ENCODE measurements around the gene FANCI. TPM values are rescaled to one million over a fixed set of nuclear protein-coding genes. Genes with fewer than 3 reads are reported as not detected.

Gene FANCI
- total and polyA plus RNA-seq, 4 donors, result 17.2 to 22.5 (median 20.8) TPM

GRCh38 chr15:89334510-89335297 is 90.9 kb downstream of the FANCI start, which contains the start of gene POLG:
POLG (minus strand) TSS chr15:89334824; CDS start chr15:89333754, 1,070 bp downstream.
- Histone ChIP-seq H3K4me1 (ENCODE audit: control insufficient read depth, insufficient read depth, low read length) (peaks cover 39% of the 10 kb centered on the region), H3K27ac (ENCODE audit: low read depth, low read length) (peak within 1 kb of the TSS; percentile 75), H3K27me3 (ENCODE audit: control insufficient read depth, insufficient read depth, low read length) (no peaks in the 10 kb centered on the region), H3K36me3 (ENCODE audit: control insufficient read depth, insufficient read depth, low read length) (peaks cover 28% of the 10 kb centered on the region), H3K4me3 (ENCODE audit: low read depth, low read length) (peak within 1 kb of the TSS; percentile 78), H3K9me3 (ENCODE audit: control insufficient read depth, insufficient read depth, low read length) (no peaks in the 10 kb centered on the region)
- DNase-seq (ENCODE audit: low read depth in 4 of 6, low spot score in 6 of 6), result peak; percentile 93 to 100 (median 98)
- 0% methylated on average over 83 of the region's 85 CpGs for WGBS (ENCODE audit: insufficient coverage)

- Histone ChIP-seq H3K9me3 (ENCODE audit: control insufficient read depth, insufficient read depth, low read length) (no peaks in the 10 kb centered on the region), H3K4me1 (ENCODE audit: control insufficient read depth, insufficient read depth, low read length) (peaks cover 31% of the 10 kb centered on the region), H3K4me3 (ENCODE audit: low read depth, low read length) (peak overlapping the region; percentile 78), H3K27ac (ENCODE audit: low read depth, low read length) (peak overlapping the region; percentile 64), H3K27me3 (ENCODE audit: control insufficient read depth, insufficient read depth, low read length) (no peaks in the 10 kb centered on the region), H3K36me3 (ENCODE audit: control insufficient read depth, insufficient read depth, low read length) (peaks cover 21% of the 10 kb centered on the region)
- WGBS (ENCODE audit: insufficient coverage), result under 1% methylated on average over 29 of the region's 40 CpGs
- DNase-seq (ENCODE audit: low read depth in 4 of 6, low spot score in 6 of 6), result no peak
Observed at GRCh38 chr15:89335298-89336041, 91.7 kb downstream of the FANCI start.

GRCh38 chr15:89338036-89338435 is 94.3 kb downstream of the FANCI start:
- Histone ChIP-seq H3K4me1 (ENCODE audit: control insufficient read depth, insufficient read depth, low read length) (peaks cover 26% of the 10 kb centered on the region), H3K27me3 (ENCODE audit: control insufficient read depth, insufficient read depth, low read length) (peaks cover 4% of the 10 kb centered on the region), H3K9me3 (ENCODE audit: control insufficient read depth, insufficient read depth, low read length) (no peaks in the 10 kb centered on the region), H3K36me3 (ENCODE audit: control insufficient read depth, insufficient read depth, low read length) (peaks cover 6% of the 10 kb centered on the region), H3K4me3 (ENCODE audit: low read depth, low read length) (no peak overlapping the region), H3K27ac (ENCODE audit: low read depth, low read length) (no peak overlapping the region)
- DNase-seq (ENCODE audit: low read depth in 4 of 6, low spot score in 6 of 6), result no peak
- WGBS (ENCODE audit: insufficient coverage), result 77% methylated on average over 6 of the region's 6 CpGs

GRCh38 chr15:89340573-89340972 is 96.8 kb downstream of the FANCI start:
- WGBS (ENCODE audit: insufficient coverage), result 73% methylated on average over 6 of the region's 7 CpGs
- H3K27ac ChIP-seq (ENCODE audit: low read depth, low read length), result no peak overlapping the region

GRCh38 chr15:89341316-89342005 is 97.7 kb downstream of the FANCI start:
- DNase-seq (ENCODE audit: low read depth in 4 of 6, low spot score in 6 of 6), result no peak
- H3K36me3 ChIP-seq (ENCODE audit: control insufficient read depth, insufficient read depth, low read length), result no peaks in the 10 kb centered on the region
- no peak overlapping the region for H3K27ac ChIP-seq (ENCODE audit: low read depth, low read length)
- H3K27me3 ChIP-seq (ENCODE audit: control insufficient read depth, insufficient read depth, low read length), result peaks cover 4% of the 10 kb centered on the region
- H3K4me3 ChIP-seq (ENCODE audit: low read depth, low read length), result no peak overlapping the region
- peaks cover 13% of the 10 kb centered on the region for H3K4me1 ChIP-seq (ENCODE audit: control insufficient read depth, insufficient read depth, low read length)
- H3K9me3 ChIP-seq (ENCODE audit: control insufficient read depth, insufficient read depth, low read length), result no peaks in the 10 kb centered on the region
- 80% methylated on average over 7 of the region's 8 CpGs for WGBS (ENCODE audit: insufficient coverage)

More at GRCh38 chr15:89340573-89340972, 96.8 kb downstream of the FANCI start:
- H3K27me3 ChIP-seq (ENCODE audit: control insufficient read depth, insufficient read depth, low read length), result peaks cover 4% of the 10 kb centered on the region
- peaks cover 8% of the 10 kb centered on the region for H3K4me1 ChIP-seq (ENCODE audit: control insufficient read depth, insufficient read depth, low read length)
- no peak overlapping the region for H3K4me3 ChIP-seq (ENCODE audit: low read depth, low read length)
- no peaks in the 10 kb centered on the region for H3K36me3 ChIP-seq (ENCODE audit: control insufficient read depth, insufficient read depth, low read length)
- H3K9me3 ChIP-seq (ENCODE audit: control insufficient read depth, insufficient read depth, low read length), result no peaks in the 10 kb centered on the region
- no peak for DNase-seq (ENCODE audit: low read depth in 4 of 6, low spot score in 6 of 6)

- DNase-seq (ENCODE audit: low read depth in 4 of 6, low spot score in 6 of 6), result no peak
- Histone ChIP-seq H3K9me3 (ENCODE audit: control insufficient read depth, insufficient read depth, low read length) (no peaks in the 10 kb centered on the region), H3K36me3 (ENCODE audit: control insufficient read depth, insufficient read depth, low read length) (no peaks in the 10 kb centered on the region), H3K27ac (ENCODE audit: low read depth, low read length) (no peak overlapping the region), H3K4me1 (ENCODE audit: control insufficient read depth, insufficient read depth, low read length) (peaks cover 18% of the 10 kb centered on the region), H3K27me3 (ENCODE audit: control insufficient read depth, insufficient read depth, low read length) (peaks cover 4% of the 10 kb centered on the region), H3K4me3 (ENCODE audit: low read depth, low read length) (no peak overlapping the region)
- WGBS (ENCODE audit: insufficient coverage), result 93% methylated on average over 3 of the region's 3 CpGs
Observed at GRCh38 chr15:89342840-89343239, 99.1 kb downstream of the FANCI start.

GRCh38 chr15:89345248-89345647 is 101.5 kb downstream of the FANCI start:
- H3K4me1 ChIP-seq (ENCODE audit: control insufficient read depth, insufficient read depth, low read length), result peaks cover 18% of the 10 kb centered on the region
- H3K36me3 ChIP-seq (ENCODE audit: control insufficient read depth, insufficient read depth, low read length), result no peaks in the 10 kb centered on the region
- no peak overlapping the region for H3K4me3 ChIP-seq (ENCODE audit: low read depth, low read length)
- 100% methylated on average over 1 of the region's 4 CpGs for WGBS (ENCODE audit: insufficient coverage)
- no peaks in the 10 kb centered on the region for H3K9me3 ChIP-seq (ENCODE audit: control insufficient read depth, insufficient read depth, low read length)
- no peak for DNase-seq (ENCODE audit: low read depth in 4 of 6, low spot score in 6 of 6)
- no peak overlapping the region for H3K27ac ChIP-seq (ENCODE audit: low read depth, low read length)
- H3K27me3 ChIP-seq (ENCODE audit: control insufficient read depth, insufficient read depth, low read length), result peaks cover 4% of the 10 kb centered on the region

GRCh38 chr15:89346516-89347231 is 102.9 kb downstream of the FANCI start:
- peak in 2 of 6 donors; percentile 73 to 86 for DNase-seq (ENCODE audit: low read depth in 4 of 6, low spot score in 6 of 6)
- WGBS (ENCODE audit: insufficient coverage), result 22% methylated on average over 10 of the region's 10 CpGs
- H3K4me1 ChIP-seq (ENCODE audit: control insufficient read depth, insufficient read depth, low read length), result peaks cover 14% of the 10 kb centered on the region
- no peaks in the 10 kb centered on the region for H3K9me3 ChIP-seq (ENCODE audit: control insufficient read depth, insufficient read depth, low read length)
- H3K4me3 ChIP-seq (ENCODE audit: low read depth, low read length), result no peak overlapping the region
- no peaks in the 10 kb centered on the region for H3K36me3 ChIP-seq (ENCODE audit: control insufficient read depth, insufficient read depth, low read length)
- no peak overlapping the region for H3K27ac ChIP-seq (ENCODE audit: low read depth, low read length)
- peaks cover 2% of the 10 kb centered on the region for H3K27me3 ChIP-seq (ENCODE audit: control insufficient read depth, insufficient read depth, low read length)

- Histone ChIP-seq H3K27me3 (ENCODE audit: control insufficient read depth, insufficient read depth, low read length) (no peaks in the 10 kb centered on the region), H3K9me3 (ENCODE audit: control insufficient read depth, insufficient read depth, low read length) (no peaks in the 10 kb centered on the region), H3K27ac (ENCODE audit: low read depth, low read length) (no peak overlapping the region), H3K4me3 (ENCODE audit: low read depth, low read length) (no peak overlapping the region), H3K36me3 (ENCODE audit: control insufficient read depth, insufficient read depth, low read length) (no peaks in the 10 kb centered on the region), H3K4me1 (ENCODE audit: control insufficient read depth, insufficient read depth, low read length) (peaks cover 14% of the 10 kb centered on the region)
- 76% methylated on average over 4 of the region's 5 CpGs for WGBS (ENCODE audit: insufficient coverage)
- no peak for DNase-seq (ENCODE audit: low read depth in 4 of 6, low spot score in 6 of 6)
Observed at GRCh38 chr15:89349206-89349558, 105.4 kb downstream of the FANCI start.
